OCI-LY7 (cell line): ENCODE results near the gene FAM171A1. TPM values are rescaled to one million over a fixed set of nuclear protein-coding genes. Genes with fewer than 3 reads are reported as not detected.

ENCODE experiments used
- BruUV-seq: library from RNA; stranded (reverse); fragments of 400-500 nt; replicated peaks from 2 replicates; lab custom pipeline; 2021; lab: Mats Ljungman, UMichigan
- CTCF ChIA-PET: fragments of 300-600 bp; sonication (Branson Sonifier 250); formaldehyde crosslinking; loops from one replicate; lab custom pipeline; 2022; ENCODE audit warnings: antibody characterized with exemption; ENCODE audit not compliant: unreplicated experiment; lab: Charles Lee
- POLR2A ChIA-PET: fragments of 300-600 bp; sonication (Branson Sonifier 250); formaldehyde crosslinking; loops from one replicate; lab custom pipeline; 2022; ENCODE audit warnings: antibody characterized with exemption; lab: Charles Lee
- DNase-seq: peaks from one replicate; pipeline ENCODE4 v3.0.0-alpha.2; 2015; ENCODE audit warnings: low spot score
- H2AFZ ChIP-seq: fragments of 200-600 bp; sonication (generic), shearing (Covaris generic); 2 replicates; pipeline ENCODE4 v1.6.1; 2014; ENCODE audit warnings: mild to moderate bottlenecking, antibody characterized with exemption, low read length, moderate library complexity
- H3K27ac ChIP-seq: fragments of 200-600 bp; sonication (generic); 2 replicates; pipeline ENCODE4 v1.5.1; 2014; ENCODE audit warnings: mixed run types, low read depth, mild to moderate bottlenecking, moderate library complexity, low read length, inconsistent platforms; ENCODE audit not compliant: poor library complexity, severe bottlenecking
- H3K36me3 ChIP-seq: fragments of 200-600 bp; sonication (generic); 2 replicates; pipeline ENCODE4 v1.6.1; 2014; ENCODE audit warnings: mild to moderate bottlenecking, antibody characterized with exemption, low read length, moderate library complexity, mixed read lengths; ENCODE audit not compliant: insufficient read depth
- H3K4me1 ChIP-seq: fragments of 200-600 bp; sonication (generic); 2 replicates; pipeline ENCODE4 v1.5.1; 2014; ENCODE audit warnings: mild to moderate bottlenecking, low read length; ENCODE audit not compliant: insufficient read depth, poor library complexity, severe bottlenecking
- H3K4me2 ChIP-seq: fragments of 200-600 bp; sonication (generic); 2 replicates; pipeline ENCODE4 v1.6.1; 2014; ENCODE audit warnings: mild to moderate bottlenecking, low read length
- H3K4me3 ChIP-seq: fragments of 200-600 bp; sonication (generic); 2 replicates; pipeline ENCODE4 v1.5.1; 2014; ENCODE audit warnings: mild to moderate bottlenecking, low read depth, low read length; ENCODE audit not compliant: poor library complexity, severe bottlenecking
- H3K79me2 ChIP-seq: fragments of 200-600 bp; sonication (generic); 2 replicates; pipeline ENCODE4 v1.6.1; 2016; ENCODE audit warnings: low read depth, mild to moderate bottlenecking, low read length, moderate library complexity, mixed read lengths; ENCODE audit not compliant: insufficient read depth
- H3K9me2 ChIP-seq: fragments of 200-600 bp; sonication (generic); 2 replicates; pipeline ENCODE4 v1.6.1; 2016; ENCODE audit warnings: mild to moderate bottlenecking, low read length, mixed read lengths; ENCODE audit not compliant: insufficient read depth
- H3K9me3 ChIP-seq: fragments of 200-600 bp; sonication (generic); 2 replicates; pipeline ENCODE4 v1.6.1; 2014; ENCODE audit warnings: mild to moderate bottlenecking, mixed run types, low read length, mixed read lengths
- H4K20me1 ChIP-seq: fragments of 200-600 bp; sonication (generic); 2 replicates; pipeline ENCODE4 v1.6.1; 2014; ENCODE audit warnings: mild to moderate bottlenecking, antibody characterized with exemption, low read length, moderate library complexity, mixed read lengths; ENCODE audit not compliant: insufficient read depth
- EZH2phosphoT487 ChIP-seq: fragments of 200-600 bp; sonication (generic); IDR thresholded peaks from 2 replicates; pipeline ENCODE4 v1.6.1; 2018; ENCODE audit warnings: low read depth, borderline replicate concordance, mild to moderate bottlenecking, mixed run types, antibody characterized with exemption, low read length, moderate library complexity, mixed read lengths
- intact Hi-C: fragments of 100-400 bp; cut with micrococcal nuclease; formaldehyde crosslinking; loops from one replicate; pipeline ENCODE4 v1.10.0; 2022; ENCODE audit not compliant: unreplicated experiment
- total RNA-seq, 2 experiments: library from RNA; depleted of rRNA in 1 of 2; stranded (reverse); fragments of >200 nt in 1 of 2; shearing (Covaris generic) in 1 of 2; gene quantifications; 2 replicates each; pipeline ENCODE4 v1.2.3, GENCODE V29; 2014 to 2022
- TF ChIP-seq, protein P1 (sequence below): fragments of 200-600 bp; sonication (generic); conservative IDR thresholded peaks from 2 replicates; pipeline ENCODE4 v1.5.1; 2014; ENCODE audit warnings: mild to moderate bottlenecking, antibody characterized with exemption, low read length, moderate library complexity, mixed read lengths

The FAM171A1 gene
- total RNA-seq, 2 experiments from 2014 or later = not detected

GRCh38 chr10:15374156-15374555 is 3.1 kb upstream of the FAM171A1 start:
- BruUV-seq = no TSS peak

GRCh38 chr10:15373199-15373598 is 2.1 kb upstream of the FAM171A1 start:
- no peak for DNase-seq
- Histone ChIP-seq H3K36me3 (no peaks in the 10 kb centered on the region), H3K79me2 (no peaks in the 10 kb centered on the region), H2AFZ (no peak overlapping the region), H3K4me1 (no peaks in the 10 kb centered on the region), H3K9me2 (no peaks in the 10 kb centered on the region), H3K4me3 (no peak overlapping the region), H3K4me2 (no peak overlapping the region), H4K20me1 (no peaks in the 10 kb centered on the region), H3K27ac (no peak overlapping the region), H3K9me3 (no peaks in the 10 kb centered on the region)
- ChIA-PET POLR2A (no interaction called here), CTCF (no interaction called here)
- TF ChIP-seq, protein P1, sequence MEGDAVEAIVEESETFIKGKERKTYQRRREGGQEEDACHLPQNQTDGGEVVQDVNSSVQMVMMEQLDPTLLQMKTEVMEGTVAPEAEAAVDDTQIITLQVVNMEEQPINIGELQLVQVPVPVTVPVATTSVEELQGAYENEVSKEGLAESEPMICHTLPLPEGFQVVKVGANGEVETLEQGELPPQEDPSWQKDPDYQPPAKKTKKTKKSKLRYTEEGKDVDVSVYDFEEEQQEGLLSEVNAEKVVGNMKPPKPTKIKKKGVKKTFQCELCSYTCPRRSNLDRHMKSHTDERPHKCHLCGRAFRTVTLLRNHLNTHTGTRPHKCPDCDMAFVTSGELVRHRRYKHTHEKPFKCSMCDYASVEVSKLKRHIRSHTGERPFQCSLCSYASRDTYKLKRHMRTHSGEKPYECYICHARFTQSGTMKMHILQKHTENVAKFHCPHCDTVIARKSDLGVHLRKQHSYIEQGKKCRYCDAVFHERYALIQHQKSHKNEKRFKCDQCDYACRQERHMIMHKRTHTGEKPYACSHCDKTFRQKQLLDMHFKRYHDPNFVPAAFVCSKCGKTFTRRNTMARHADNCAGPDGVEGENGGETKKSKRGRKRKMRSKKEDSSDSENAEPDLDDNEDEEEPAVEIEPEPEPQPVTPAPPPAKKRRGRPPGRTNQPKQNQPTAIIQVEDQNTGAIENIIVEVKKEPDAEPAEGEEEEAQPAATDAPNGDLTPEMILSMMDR = no peak
- TF ChIP-seq EZH2phosphoT487 = no peak
- BruUV-seq = no TSS peak
- intact Hi-C loops = no loop called here

More at GRCh38 chr10:15374156-15374555, 3.1 kb upstream of the FAM171A1 start:
- H3K79me2 ChIP-seq = no peaks in the 10 kb centered on the region
- no peak for DNase-seq
- H3K4me1 ChIP-seq = no peaks in the 10 kb centered on the region
- no peak overlapping the region for H2AFZ ChIP-seq
- H3K9me2 ChIP-seq = no peaks in the 10 kb centered on the region
- intact Hi-C loops = no loop called here
- H3K36me3 ChIP-seq = no peaks in the 10 kb centered on the region
- H3K27ac ChIP-seq = no peak overlapping the region
- no peaks in the 10 kb centered on the region for H3K9me3 ChIP-seq
- TF ChIP-seq, protein P1 = no peak
- no peak for TF ChIP-seq EZH2phosphoT487
- POLR2A ChIA-PET = no interaction called here
- H3K4me3 ChIP-seq = no peak overlapping the region
- H3K4me2 ChIP-seq = no peak overlapping the region
- no peaks in the 10 kb centered on the region for H4K20me1 ChIP-seq
- CTCF ChIA-PET = no interaction called here

GRCh38 chr10:15370212-15370855 is 755 bp downstream of the FAM171A1 start:
- H3K36me3 ChIP-seq = no peaks in the 10 kb centered on the region
- H3K4me2 ChIP-seq = no peak overlapping the region
- H3K79me2 ChIP-seq = no peaks in the 10 kb centered on the region
- no peak for DNase-seq
- H3K4me3 ChIP-seq = no peak overlapping the region
- no peaks in the 10 kb centered on the region for H3K9me2 ChIP-seq
- CTCF ChIA-PET = no interaction called here
- TF ChIP-seq, protein P1 = no peak
- no peak overlapping the region for H3K27ac ChIP-seq
- H3K4me1 ChIP-seq = no peaks in the 10 kb centered on the region
- no TSS peak for BruUV-seq
- intact Hi-C loops = no loop called here
- no peaks in the 10 kb centered on the region for H4K20me1 ChIP-seq
- no peak overlapping the region for H2AFZ ChIP-seq
- POLR2A ChIA-PET = interaction anchor here (0.6 kb wide), 1 partner anchor 358 kb away, joined by 3 read pairs; no protein-coding TSS in a partner anchor
- no peaks in the 10 kb centered on the region for H3K9me3 ChIP-seq
